Neural cell (in vitro differentiated cells): Measurements from ENCODE around the gene CCP110. TPM values are rescaled to one million over a fixed set of nuclear protein-coding genes. Genes with fewer than 3 reads are reported as not detected.

ENCODE experiments used
- H2AFZ ChIP-seq: fragments of 200-600, 300-800 bp; sonication (generic), shearing (Covaris generic); 2 replicates; pipeline ENCODE4 v1.6.0; 2014; ENCODE audit warnings: low read depth, mild to moderate bottlenecking, antibody characterized with exemption, low read length, moderate library complexity
- H3F3A ChIP-seq: fragments of 200-600 bp; shearing (Covaris generic); 2 replicates; pipeline ENCODE4 v1.6.1; 2016; ENCODE audit warnings: mild to moderate bottlenecking, moderate library complexity, mixed read lengths, antibody characterized with exemption, low read length; ENCODE audit not compliant: insufficient read depth, poor library complexity, severe bottlenecking
- H3K27ac ChIP-seq: fragments of 200-600, 300-800 bp; sonication (generic), shearing (Covaris generic); 2 replicates; pipeline ENCODE4 v1.5.1; 2014; ENCODE audit warnings: mild to moderate bottlenecking, low read length, moderate library complexity
- H3K27me3 ChIP-seq: fragments of 300-800, 200-600 bp; sonication (generic), shearing (Covaris generic); 2 replicates; pipeline ENCODE4 v1.6.0; 2014; ENCODE audit warnings: mild to moderate bottlenecking, low read depth, low read length, moderate library complexity; ENCODE audit not compliant: insufficient read depth
- H3K36me3 ChIP-seq: fragments of 300-800, 200-600 bp; sonication (generic), shearing (Covaris generic); 2 replicates; pipeline ENCODE4 v1.5.1; 2014; ENCODE audit warnings: mild to moderate bottlenecking, antibody characterized with exemption, low read length, moderate library complexity; ENCODE audit not compliant: insufficient read depth
- H3K4me2 ChIP-seq: fragments of 300-800, 200-600 bp; sonication (generic), shearing (Covaris generic); 2 replicates; pipeline ENCODE4 v1.6.0; 2014; ENCODE audit warnings: mild to moderate bottlenecking, low read length
- H3K4me3 ChIP-seq: fragments of 300-800, 200-600 bp; sonication (generic), shearing (Covaris generic); 2 replicates; pipeline ENCODE4 v1.5.1; 2014; ENCODE audit warnings: mild to moderate bottlenecking, low read length, moderate library complexity
- H3K79me2 ChIP-seq: fragments of 200-600 bp; shearing (Covaris generic); replicated peaks from 2 replicates; pipeline ENCODE4 v1.6.0; 2014; ENCODE audit warnings: mild to moderate bottlenecking, low read length, moderate library complexity; ENCODE audit not compliant: insufficient read depth
- H3K9ac ChIP-seq: fragments of 300-800, 200-600 bp; sonication (generic), shearing (Covaris generic); 2 replicates; pipeline ENCODE4 v1.6.1; 2016; ENCODE audit warnings: mild to moderate bottlenecking, low read length, mixed read lengths
- H3K9me2 ChIP-seq: fragments of 200-600 bp; shearing (Covaris generic); 2 replicates; pipeline ENCODE4 v1.6.1; 2016; ENCODE audit warnings: mild to moderate bottlenecking, low read length, mixed read lengths; ENCODE audit not compliant: insufficient read depth
- H3K9me3 ChIP-seq: fragments of 200-600, 300-800 bp; sonication (generic), shearing (Covaris generic); 2 replicates; pipeline ENCODE4 v1.6.1; 2016; ENCODE audit warnings: mild to moderate bottlenecking, mixed run types, low read length, moderate library complexity, mixed read lengths
- H4K20me1 ChIP-seq: fragments of 200-600 bp; shearing (Covaris generic); 2 replicates; pipeline ENCODE4 v1.6.1; 2016; ENCODE audit warnings: mild to moderate bottlenecking, mixed run types; ENCODE audit not compliant: insufficient read depth
- CTCF ChIP-seq: fragments of 450-650 bp; IDR thresholded peaks from 2 replicates; pipeline ENCODE4 v1.5.1; 2014; ENCODE audit warnings: antibody characterized with exemption, mild to moderate bottlenecking, moderate library complexity; ENCODE audit not compliant: poor library complexity, severe bottlenecking
- EP300 ChIP-seq: fragments of 450-650 bp; conservative IDR thresholded peaks from 2 replicates; pipeline ENCODE4 v1.6.1; 2014; ENCODE audit warnings: antibody characterized with exemption, mild to moderate bottlenecking, moderate library complexity; ENCODE audit not compliant: poor library complexity, severe bottlenecking
- EZH2 ChIP-seq: fragments of 200-600, 300-800 bp; shearing (Covaris generic), sonication (generic); IDR thresholded peaks from 2 replicates; pipeline ENCODE4 v1.6.1; 2014; ENCODE audit warnings: antibody characterized with exemption, low read length, borderline replicate concordance, mild to moderate bottlenecking; ENCODE audit not compliant: insufficient read depth, poor library complexity, severe bottlenecking
- MXI1 ChIP-seq: fragments of 450-650 bp; conservative IDR thresholded peaks from 2 replicates; pipeline ENCODE4 v1.6.1; 2014; ENCODE audit warnings: antibody characterized with exemption, mild to moderate bottlenecking; ENCODE audit not compliant: poor library complexity, severe bottlenecking
- POLR2AphosphoS5 ChIP-seq: IDR thresholded peaks from 2 replicates; pipeline ENCODE4 v1.6.1; 2012
- RAD21 ChIP-seq: fragments of 450-650 bp; conservative IDR thresholded peaks from 2 replicates; pipeline ENCODE4 v1.6.1; 2014; ENCODE audit warnings: antibody characterized with exemption, mild to moderate bottlenecking, moderate library complexity
- REST ChIP-seq: IDR thresholded peaks from 2 replicates; pipeline ENCODE4 v1.6.1; 2012; ENCODE audit warnings: borderline replicate concordance
- SMC3 ChIP-seq: fragments of 450-650 bp; conservative IDR thresholded peaks from 2 replicates; pipeline ENCODE4 v1.6.1; 2014; ENCODE audit warnings: antibody characterized with exemption, mild to moderate bottlenecking, moderate library complexity; ENCODE audit not compliant: poor library complexity
- TAF1 ChIP-seq: IDR thresholded peaks from 2 replicates; pipeline ENCODE4 v1.6.1; 2012; ENCODE audit warnings: low read depth
- polyA plus RNA-seq: library from polyadenylated mRNA; depleted of rRNA; stranded (reverse); fragments of >200 nt; gene quantifications from 2 replicates; pipeline ENCODE4 v1.2.3, GENCODE V29; 2014

Gene CCP110
- polyA plus RNA-seq, 1 donor from 2014 or later = 40.3 TPM

- no peak for TF ChIP-seq CTCF
- no peak for TF ChIP-seq TAF1
Measured at GRCh38 chr16:19528666-19529065, 4.9 kb downstream of the CCP110 start (continued).

- Histone ChIP-seq H3K27ac (no peak overlapping the region), H3K36me3 (peaks cover 17% of the 10 kb centered on the region), H4K20me1 (no peaks in the 10 kb centered on the region), H3K9me2 (no peaks in the 10 kb centered on the region), H3K4me3 (no peak overlapping the region), H3K27me3 (no peaks in the 10 kb centered on the region), H3K9me3 (no peaks in the 10 kb centered on the region), H3K79me2 (no peaks in the 10 kb centered on the region), H3K9ac (no peak overlapping the region), H3F3A (no peaks in the 10 kb centered on the region), H3K4me2 (no peak overlapping the region), H2AFZ (no peak overlapping the region)
- TF ChIP-seq SMC3 (no peak), TAF1 (no peak), RAD21 (no peak), CTCF (no peak), EZH2 (no peak), POLR2AphosphoS5 (no peak), MXI1 (no peak), REST (no peak), EP300 (no peak)
Measured at GRCh38 chr16:19532601-19533000, 8.9 kb downstream of the CCP110 start.
